WTC11 (cell line): ENCODE measurements around the gene GNAO1.

Experiments
- ATF1 ChIP-seq: sonication (generic); formaldehyde crosslinking; IDR thresholded peaks from 2 replicates; pipeline ENCODE4 v1.8.1; 2023; ENCODE audit warnings: mild to moderate bottlenecking, moderate library complexity, missing genetic modification reagents
- CREB1 ChIP-seq: sonication (generic); formaldehyde crosslinking; IDR thresholded peaks from 2 replicates; pipeline ENCODE4 v1.8.0; 2023; ENCODE audit warnings: mild to moderate bottlenecking, missing genetic modification reagents
- CTCF ChIP-seq: fragments of 200-600 bp; IDR thresholded peaks from 2 replicates; pipeline ENCODE4 v1.8.0; 2022; ENCODE audit warnings: antibody characterized with exemption
- ELF4 ChIP-seq: sonication (generic); formaldehyde crosslinking; IDR thresholded peaks from 2 replicates; pipeline ENCODE4 v1.8.1; 2022; ENCODE audit warnings: low read depth, mild to moderate bottlenecking, moderate library complexity, missing genetic modification reagents
- ERG ChIP-seq: fragments of 250-450 bp; sonication (Bioruptor Pico); IDR thresholded peaks from 2 replicates; pipeline ENCODE4 v1.8.0; 2021; ENCODE audit warnings: mild to moderate bottlenecking
- ESRRA ChIP-seq: sonication (generic); formaldehyde crosslinking; IDR thresholded peaks from 2 replicates; pipeline ENCODE4 v1.8.1; 2022; ENCODE audit warnings: mild to moderate bottlenecking, missing genetic modification reagents, borderline replicate concordance
- GTF2I ChIP-seq: fragments of 250-450 bp; sonication (Bioruptor Pico); conservative IDR thresholded peaks from 2 replicates; pipeline ENCODE4 v1.4.0; 2021; ENCODE audit warnings: mild to moderate bottlenecking
- HMGA2 ChIP-seq: fragments of 250-450 bp; sonication (Bioruptor Pico); IDR thresholded peaks from 2 replicates; pipeline ENCODE4 v1.4.0; 2021; ENCODE audit warnings: mild to moderate bottlenecking, moderate library complexity
- MXD4 ChIP-seq: fragments of 250-450 bp; sonication (Bioruptor Pico); IDR thresholded peaks from 2 replicates; pipeline ENCODE4 v1.8.0; 2021; ENCODE audit warnings: mild to moderate bottlenecking, moderate library complexity, borderline replicate concordance
- OVOL2 ChIP-seq: fragments of 250-450 bp; sonication (Bioruptor Pico); IDR thresholded peaks from 2 replicates; pipeline ENCODE4 v1.9.0; 2021; ENCODE audit warnings: mild to moderate bottlenecking, borderline replicate concordance
- SMAD3 ChIP-seq: sonication (generic); formaldehyde crosslinking; IDR thresholded peaks from 2 replicates; pipeline ENCODE4 v1.8.0; 2022; ENCODE audit warnings: missing genetic modification reagents, mild to moderate bottlenecking, borderline replicate concordance
- SP1 ChIP-seq: sonication (generic); formaldehyde crosslinking; conservative IDR thresholded peaks from 2 replicates; pipeline ENCODE4 v1.8.1; 2022; ENCODE audit warnings: missing genetic modification reagents

- TF ChIP-seq CTCF (no peak), SMAD3 (CRISPR knock-in tag) (no peak), CREB1 (CRISPR knock-in tag) (no peak), ESRRA (CRISPR knock-in tag) (no peak), HMGA2 (CRISPR knock-in tag) (no peak), ATF1 (CRISPR knock-in tag) (no peak), GTF2I (no peak), ELF4 (CRISPR knock-in tag) (no peak), ERG (CRISPR knock-in tag) (no peak), MXD4 (CRISPR knock-in tag) (no peak), SP1 (CRISPR knock-in tag) (no peak), OVOL2 (CRISPR knock-in tag) (no peak)
Measured at GRCh38 chr16:56297684-56298083, 106.4 kb downstream of the GNAO1 start.
